Endothelial cell of umbilical vein (primary cell): ENCODE data around the gene CREB3L2. TPM values are rescaled to one million over a fixed set of nuclear protein-coding genes. Genes with fewer than 3 reads are reported as not detected.
"Not testable (repeated sequence)": the region's sequence is repeated elsewhere in the genome, so short reads cannot be mapped to it uniquely, and the experiment has no call there.

Source experiments
- BruUV-seq: library from RNA; stranded (reverse); fragments of 400-500 nt; replicated peaks from 2 replicates; lab custom pipeline; 2021; lab: Mats Ljungman, UMichigan
- CTCF ChIA-PET: fragments of 300-600, 350-600 bp; sonication (Branson Sonifier 250); formaldehyde crosslinking; loops from one replicate; lab custom pipeline; 2021; ENCODE audit warnings: antibody characterized with exemption, inconsistent platforms; lab: Charles Lee
- POLR2A ChIA-PET: fragments of 300-600, 350-600 bp; sonication (Branson Sonifier 250); formaldehyde crosslinking; loops from one replicate; lab custom pipeline; 2021; ENCODE audit warnings: antibody characterized with exemption, inconsistent platforms; lab: Charles Lee
- DNase-seq: peaks from one replicate; pipeline ENCODE4 v3.0.0-alpha.2; 2011; ENCODE audit warnings: low read depth, low spot score
- FAIRE-seq: peaks from 2 replicates; lab custom pipeline; 2011; peaks lifted over from hg19 to GRCh38; lab: Jason Lieb, UNC
- H2AFZ ChIP-seq: 2 replicates; pipeline ENCODE4 v1.6.0; 2012; ENCODE audit warnings: low read depth, low read length, control low read depth, inconsistent platforms
- H3K27ac ChIP-seq: 2 replicates; pipeline ENCODE4 v1.5.1; 2011; ENCODE audit warnings: low read depth, mild to moderate bottlenecking, control low read depth, low read length, moderate library complexity; ENCODE audit not compliant: insufficient read depth
- H3K27me3 ChIP-seq, 2 experiments: 2 replicates each; pipeline versions ENCODE4 v1.6.0 to v1.6.1; 2011; ENCODE audit warnings: low read length in 2 of 2, mixed read lengths in 1 of 2; ENCODE audit not compliant: control insufficient read depth in 2 of 2, insufficient read depth in 2 of 2
- H3K36me3 ChIP-seq, 2 experiments: 2 replicates in 1 of 2; 3 replicates in 1 of 2; pipeline ENCODE4 v1.5.1; 2011; ENCODE audit warnings: low read length in 2 of 2, mild to moderate bottlenecking in 1 of 2, moderate library complexity in 1 of 2; ENCODE audit not compliant: control insufficient read depth in 2 of 2, insufficient read depth in 2 of 2; ENCODE audit errors: extremely low read depth in 1 of 2
- H3K4me1 ChIP-seq: 3 replicates; pipeline ENCODE4 v1.5.1; 2011; ENCODE audit warnings: mild to moderate bottlenecking, low read length; ENCODE audit not compliant: control insufficient read depth, insufficient read depth; ENCODE audit errors: extremely low read depth
- H3K4me2 ChIP-seq: 2 replicates; pipeline ENCODE4 v1.6.1; 2011; ENCODE audit warnings: low read length, control low read depth, mixed read lengths; ENCODE audit not compliant: insufficient read depth
- H3K4me3 ChIP-seq, 3 experiments: fragments of 200-600 bp in 1 of 3; sonication (generic), shearing (Covaris generic) in 1 of 3; replicated peaks in 1 of 3; 2 replicates each; pipeline ENCODE4 v1.5.1; 2011 to 2016; ENCODE audit warnings: control low read depth in 3 of 3, low read length in 3 of 3, mild to moderate bottlenecking in 2 of 3, inconsistent platforms in 1 of 3, low read depth in 1 of 3, moderate library complexity in 1 of 3; ENCODE audit not compliant: insufficient read depth in 1 of 3
- H3K79me2 ChIP-seq: 2 replicates; pipeline ENCODE4 v1.6.0; 2012; ENCODE audit warnings: low read length, inconsistent platforms; ENCODE audit not compliant: control insufficient read depth, insufficient read depth
- H3K9ac ChIP-seq: replicated peaks from 2 replicates; pipeline ENCODE3; 2011; ENCODE audit warnings: low read length, control low read depth; ENCODE audit not compliant: insufficient read depth; ENCODE audit errors: extremely low read depth
- H3K9me1 ChIP-seq: replicated peaks from 3 replicates; pipeline ENCODE4 v1.6.0; 2011; ENCODE audit warnings: mild to moderate bottlenecking, low read length; ENCODE audit not compliant: control insufficient read depth, insufficient read depth; ENCODE audit errors: extremely low read depth
- H3K9me3 ChIP-seq: replicated peaks from 2 replicates; pipeline ENCODE4 v1.5.1; 2012; ENCODE audit warnings: low read length, inconsistent platforms; ENCODE audit not compliant: control insufficient read depth, insufficient read depth
- H4K20me1 ChIP-seq: replicated peaks from 2 replicates; pipeline ENCODE3; 2011; ENCODE audit warnings: mild to moderate bottlenecking, low read length; ENCODE audit not compliant: control insufficient read depth, insufficient read depth; ENCODE audit errors: extremely low read depth
- CTCF ChIP-seq, 2 donors: IDR thresholded peaks; 1 replicate in 1 of 2; 2 replicates in 1 of 2; pipeline ENCODE4 v1.5.1; 2011; ENCODE audit warnings: low read length in 2 of 2, mild to moderate bottlenecking in 2 of 2, moderate library complexity in 2 of 2, control low read depth in 1 of 2, inconsistent platforms in 1 of 2, low read depth in 1 of 2; ENCODE audit not compliant: insufficient read depth in 1 of 2; ENCODE audit errors: extremely low read depth in 1 of 2
- EZH2 ChIP-seq: IDR thresholded peaks from 2 replicates; pipeline ENCODE4 v1.6.1; 2012; ENCODE audit warnings: borderline replicate concordance, low read depth, mild to moderate bottlenecking, moderate library complexity, low read length, inconsistent platforms; ENCODE audit not compliant: severe bottlenecking
- FOS ChIP-seq: IDR thresholded peaks from 2 replicates; pipeline ENCODE4 v1.6.1; 2011; ENCODE audit warnings: mild to moderate bottlenecking, low read length, moderate library complexity, borderline replicate concordance; ENCODE audit not compliant: insufficient read depth
- GATA2 ChIP-seq: IDR thresholded peaks from 2 replicates; pipeline ENCODE4 v1.7.0; 2011; ENCODE audit warnings: low read depth, mild to moderate bottlenecking, moderate library complexity, mixed read lengths, low read length; ENCODE audit not compliant: insufficient read length, insufficient read depth
- JUN ChIP-seq: IDR thresholded peaks from 2 replicates; pipeline ENCODE4 v1.6.1; 2011; ENCODE audit warnings: borderline replicate concordance, low read depth; ENCODE audit not compliant: insufficient read length, insufficient read depth
- MAX ChIP-seq: IDR thresholded peaks from 2 replicates; pipeline ENCODE4 v1.6.1; 2011; ENCODE audit not compliant: insufficient read depth, insufficient read length
- MYC ChIP-seq: IDR thresholded peaks from one replicate; pipeline ENCODE4 v1.6.1; 2011; ENCODE audit warnings: mild to moderate bottlenecking, low read depth, low read length
- POLR2A ChIP-seq: IDR thresholded peaks from 2 replicates; pipeline ENCODE4 v1.6.1; 2012; ENCODE audit warnings: low read depth, mild to moderate bottlenecking, control low read depth, low read length
- POLR2AphosphoS5 ChIP-seq: IDR thresholded peaks from 2 replicates; pipeline ENCODE4 v1.6.1; 2012; ENCODE audit warnings: low read depth, mild to moderate bottlenecking, control low read depth, low read length, moderate library complexity; ENCODE audit not compliant: insufficient read depth
- dilution Hi-C: fragments of 300-500 bp; cut with MboI; formaldehyde crosslinking; loops from one replicate; pipeline ENCODE4 v1.15.0; 2019; ENCODE audit warnings: low sequenced_read_pairs; ENCODE audit not compliant: extremely low pct_ligation_motif_present
- intact Hi-C: fragments of 100-400 bp; cut with micrococcal nuclease; formaldehyde crosslinking; loops from one replicate; pipeline ENCODE4 v1.10.0; 2022
- polyA plus RNA-seq, 4 experiments: library from polyadenylated mRNA; depleted of rRNA in 3 of 4; stranded (reverse) in 3 of 4; unstranded in 1 of 4; fragments of >200 nt; gene quantifications; 2 replicates each; pipeline versions ENCODE4 v1.2.1 to v1.2.3, GENCODE V29; 2011 to 2012; ENCODE audit warnings: missing spikeins in 1 of 4
- total RNA-seq: library from RNA; stranded (reverse); gene quantifications from 2 replicates; pipeline ENCODE4 v1.2.3, GENCODE V29; 2021

The CREB3L2 gene
- total and polyA plus RNA-seq, 2 donors (not counting 3 experiments of a cell fraction or from before 2014, with no cell fraction given) = 32.1 to 93.4 TPM

DNA sequence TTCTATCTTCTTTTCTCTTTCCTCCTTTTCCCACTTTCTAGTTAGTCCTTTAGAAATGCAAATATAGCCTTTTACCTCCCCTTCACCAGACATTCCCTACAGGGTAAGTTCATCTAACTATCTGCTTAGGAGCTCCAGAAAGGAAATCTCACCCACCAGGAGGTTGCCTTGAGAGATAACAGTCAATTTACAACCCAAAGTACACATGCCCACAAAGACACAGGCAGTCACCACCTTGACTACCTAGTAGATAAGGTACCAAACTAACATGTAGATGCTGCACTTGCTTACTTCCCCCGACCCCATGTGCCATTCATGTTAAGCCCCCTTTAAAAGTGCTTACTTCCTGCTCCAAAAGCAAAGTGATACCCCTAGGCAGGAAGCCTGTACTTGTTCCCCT lies 12.8 kb upstream of the CREB3L2 start:
- no TSS peak for BruUV-seq
- DNase-seq = no peak
- H3K9ac ChIP-seq = no peak overlapping the region
- H3K9me3 ChIP-seq = no peaks in the 10 kb centered on the region
- TF ChIP-seq MAX (no peak), MYC (no peak), JUN (no peak), FOS (no peak), GATA2 (no peak), CTCF (IDR thresholded peaks at IDR 0.05; ENCODE audit: extremely low read depth in 1 of 2, insufficient read depth in 1 of 2, low read depth in 1 of 2, low read length in 2 of 2) (no peak), POLR2AphosphoS5 (no peak), EZH2 (no peak), POLR2A (no peak)
- H3K4me3 ChIP-seq = no peak overlapping the region
- H3K36me3 ChIP-seq = no peaks in the 10 kb centered on the region
- H3K27me3 ChIP-seq = no peaks in the 10 kb centered on the region
- FAIRE-seq = no peak
- H3K4me1 ChIP-seq = no peaks in the 10 kb centered on the region
- H3K79me2 ChIP-seq = no peaks in the 10 kb centered on the region
- no peaks in the 10 kb centered on the region for H4K20me1 ChIP-seq
- H3K27ac ChIP-seq = no peak overlapping the region
- dilution Hi-C loops (no loop called here), intact Hi-C loops (no loop called here)
- no peaks in the 10 kb centered on the region for H3K9me1 ChIP-seq
- CTCF ChIA-PET = interaction anchor here (1.3 to 2.4 kb wide), 4 partner anchors 8 to 724 kb away, joined by 3 to 9 read pairs (median 6); partner anchors contain the start of gene CREB3L2
- no peak overlapping the region for H3K4me2 ChIP-seq
- no peak overlapping the region for H2AFZ ChIP-seq
- POLR2A ChIA-PET = interaction anchor here (0.6 kb wide), 1 partner anchor 360 kb away, joined by 3 read pairs; no protein-coding TSS in a partner anchor

DNA sequence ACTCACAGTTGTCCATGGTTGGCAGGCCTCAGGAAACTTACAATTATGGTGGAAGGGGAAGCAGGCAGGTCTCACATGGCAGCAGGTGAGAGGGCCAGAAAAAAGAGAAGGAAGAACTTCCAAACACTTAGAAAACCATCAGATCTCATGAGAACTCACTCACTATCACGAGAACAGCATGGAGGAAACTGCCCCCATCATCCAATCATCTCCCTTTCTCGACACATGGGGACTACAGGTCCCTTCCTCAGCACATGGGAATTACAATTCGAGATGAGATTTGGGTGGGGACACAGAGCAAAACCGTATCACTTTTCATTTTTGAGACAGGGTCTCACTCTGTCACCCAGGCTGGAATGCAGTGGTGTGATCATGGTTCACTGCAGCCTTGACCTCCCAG lies 12.3 kb upstream of the CREB3L2 start:
- dilution Hi-C loops, H4K20me1 ChIP-seq, H3K79me2 ChIP-seq: not testable (repeated sequence)

More for the DNA sequence above, 12.3 kb upstream of the CREB3L2 start:
- BruUV-seq, DNase-seq, H3K9me3 ChIP-seq, H3K4me3 ChIP-seq, H3K4me1 ChIP-seq, H3K27ac ChIP-seq, FAIRE-seq, H3K9ac ChIP-seq, POLR2A ChIA-PET, H3K4me2 ChIP-seq, H3K9me1 ChIP-seq, H3K36me3 ChIP-seq, H2AFZ ChIP-seq, intact Hi-C loops, H3K27me3 ChIP-seq: not testable (repeated sequence)
- CTCF ChIA-PET = interaction anchor here (1.8 to 2.4 kb wide), 2 partner anchors 110 to 724 kb away, joined by 8 to 9 read pairs; no protein-coding TSS in a partner anchor
